Activated CD8-positive, alpha-beta memory T cell treated with anti-CD3 and anti-CD28 coated beads for 24 hours (primary cell): ENCODE measurements around the gene TRPM8.

Experiments used
- DNase-seq: peaks from one replicate; pipeline ENCODE4 v3.0.0-alpha.2; 2020

Gene TRPM8

DNA sequence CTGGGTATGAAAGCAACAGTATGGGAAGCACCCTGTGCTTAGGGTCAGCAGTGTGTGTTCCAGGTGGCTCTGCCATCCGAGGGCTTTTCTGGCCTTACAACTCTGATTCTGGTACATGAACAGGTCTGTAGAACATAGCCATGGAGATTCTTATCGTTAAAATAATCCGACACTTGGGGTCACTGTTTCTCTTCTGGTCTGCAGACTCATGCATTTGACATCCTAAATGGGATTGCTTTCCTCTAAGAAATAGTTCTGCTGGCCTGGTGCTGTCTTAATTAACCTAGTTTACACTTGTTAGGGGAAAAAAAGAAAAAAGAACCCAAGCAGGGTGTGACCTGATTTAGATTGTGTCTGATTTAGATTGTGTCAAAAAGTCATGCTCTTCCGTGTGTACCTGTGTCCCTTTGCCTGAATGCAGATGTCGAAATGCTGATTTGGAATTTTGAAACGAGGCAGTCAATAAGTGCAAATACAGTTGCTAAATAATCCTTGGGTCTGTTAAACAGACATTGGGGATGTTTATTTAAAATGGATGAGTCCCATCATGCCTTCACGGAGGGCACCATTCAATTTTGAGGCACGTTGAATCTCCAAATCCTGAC lies 59.6 kb downstream of the TRPM8 start:
- DNase-seq, result no peak

DNA sequence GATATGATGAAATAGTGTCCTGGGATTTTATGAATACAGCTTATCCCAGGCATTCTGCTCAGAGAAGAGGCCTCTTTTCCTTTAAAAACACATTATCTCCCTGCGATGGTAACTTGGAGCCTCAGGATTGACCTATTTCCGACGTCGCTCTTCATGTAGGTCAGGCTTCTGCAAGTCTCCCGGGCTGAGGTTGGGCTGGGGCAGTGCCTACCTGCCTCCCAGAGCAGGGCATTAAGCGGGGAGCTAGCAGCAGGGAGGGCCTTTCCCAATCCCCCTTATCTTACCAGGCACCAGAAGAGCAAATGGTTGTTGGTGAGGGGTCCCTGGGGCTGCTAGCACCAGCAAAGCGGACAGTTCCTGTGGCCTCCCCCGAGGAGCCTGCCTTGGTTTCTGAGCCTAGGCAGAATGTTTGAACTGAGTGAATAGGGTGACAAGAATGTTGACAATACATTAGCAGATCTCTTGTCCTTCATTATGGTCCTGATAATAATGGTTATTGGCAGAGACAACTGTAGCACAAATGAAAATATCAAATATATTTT lies 60.2 kb downstream of the TRPM8 start:
- DNase-seq, result no peak

DNA sequence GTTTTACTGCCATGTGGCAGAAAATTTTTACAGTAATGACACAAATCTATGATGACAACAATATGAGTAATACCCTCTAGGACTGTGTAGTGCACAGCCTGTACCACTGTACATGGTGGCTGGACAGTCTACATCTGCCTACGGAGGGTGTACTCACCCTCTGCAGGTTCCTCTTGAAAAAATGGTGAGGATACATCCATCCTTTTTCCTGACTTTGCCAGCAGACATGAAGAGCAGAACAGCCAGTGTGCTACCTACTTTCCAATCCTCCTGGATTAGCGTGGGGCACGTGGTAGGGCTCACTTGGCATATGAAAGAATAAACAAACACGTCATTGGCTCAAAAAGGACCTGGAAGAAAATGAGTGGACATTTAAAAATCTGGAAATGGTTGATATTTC lies 62.6 kb downstream of the TRPM8 start:
- no peak for DNase-seq

DNA sequence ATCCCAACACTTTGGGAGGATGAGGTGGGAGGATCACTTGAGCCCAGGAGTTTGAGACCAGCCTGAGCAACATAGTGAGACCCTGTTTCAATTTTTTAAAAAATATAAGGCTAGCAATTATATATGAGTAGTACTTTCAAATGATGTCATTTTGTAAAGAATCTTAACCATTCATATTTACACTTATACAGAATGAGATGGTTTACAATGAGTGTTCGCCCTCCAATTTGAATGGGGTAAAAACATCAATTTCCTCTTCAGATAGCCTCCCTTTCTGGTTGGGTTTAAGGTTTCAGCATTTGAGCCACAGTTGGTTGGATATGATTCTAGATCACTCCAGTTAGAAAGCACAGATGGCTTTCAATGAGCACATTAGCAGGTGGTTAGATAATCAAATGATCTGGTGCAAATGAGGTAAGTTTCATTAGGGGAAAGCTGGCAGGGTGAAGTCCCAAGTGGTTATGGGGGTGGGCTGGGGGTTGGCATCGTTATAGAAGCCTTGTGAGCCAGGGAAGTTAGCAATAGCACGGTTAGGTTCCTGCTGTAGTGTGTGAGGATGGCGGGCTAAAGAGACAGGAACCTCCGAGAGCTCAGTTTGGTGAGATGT lies 63.9 kb downstream of the TRPM8 start:
- no peak for DNase-seq

DNA sequence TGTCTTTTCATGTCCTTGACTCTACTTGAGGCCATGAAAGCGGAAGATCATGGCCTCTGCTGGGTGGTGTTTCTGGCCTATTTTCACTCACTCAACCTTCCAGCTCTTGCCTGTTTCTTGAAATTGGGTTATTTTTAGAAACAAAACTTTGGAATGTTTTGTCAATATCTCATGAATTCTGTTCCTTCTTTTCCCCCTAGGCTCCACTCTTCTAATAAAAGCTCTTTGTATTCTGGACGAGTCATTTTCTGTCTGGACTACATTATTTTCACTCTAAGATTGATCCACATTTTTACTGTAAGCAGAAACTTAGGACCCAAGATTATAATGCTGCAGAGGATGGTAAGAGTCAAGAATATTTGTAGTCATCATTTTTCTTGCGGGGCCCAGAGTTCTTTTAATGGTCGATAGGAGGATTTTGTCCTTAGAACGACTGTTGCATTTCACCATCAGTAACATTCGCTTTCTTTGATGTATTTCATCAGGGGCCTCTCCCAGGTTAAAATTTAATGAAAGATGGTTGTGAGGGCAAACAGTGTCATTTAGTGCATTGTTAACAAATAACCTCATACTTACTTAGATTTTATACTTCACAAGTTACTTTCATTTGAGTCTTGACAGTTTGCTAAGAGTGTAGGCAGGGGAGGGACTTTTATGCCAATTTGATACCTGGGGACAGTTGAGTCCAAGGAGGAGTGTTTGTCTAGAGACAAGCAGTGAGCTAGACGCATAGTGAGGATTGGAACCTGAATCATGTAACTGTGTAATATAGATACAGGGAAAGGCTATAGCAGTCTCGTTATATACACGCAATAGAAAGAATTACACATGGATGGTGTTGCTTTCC lies 64.6 kb downstream of the TRPM8 start:
- DNase-seq, result no peak

DNA sequence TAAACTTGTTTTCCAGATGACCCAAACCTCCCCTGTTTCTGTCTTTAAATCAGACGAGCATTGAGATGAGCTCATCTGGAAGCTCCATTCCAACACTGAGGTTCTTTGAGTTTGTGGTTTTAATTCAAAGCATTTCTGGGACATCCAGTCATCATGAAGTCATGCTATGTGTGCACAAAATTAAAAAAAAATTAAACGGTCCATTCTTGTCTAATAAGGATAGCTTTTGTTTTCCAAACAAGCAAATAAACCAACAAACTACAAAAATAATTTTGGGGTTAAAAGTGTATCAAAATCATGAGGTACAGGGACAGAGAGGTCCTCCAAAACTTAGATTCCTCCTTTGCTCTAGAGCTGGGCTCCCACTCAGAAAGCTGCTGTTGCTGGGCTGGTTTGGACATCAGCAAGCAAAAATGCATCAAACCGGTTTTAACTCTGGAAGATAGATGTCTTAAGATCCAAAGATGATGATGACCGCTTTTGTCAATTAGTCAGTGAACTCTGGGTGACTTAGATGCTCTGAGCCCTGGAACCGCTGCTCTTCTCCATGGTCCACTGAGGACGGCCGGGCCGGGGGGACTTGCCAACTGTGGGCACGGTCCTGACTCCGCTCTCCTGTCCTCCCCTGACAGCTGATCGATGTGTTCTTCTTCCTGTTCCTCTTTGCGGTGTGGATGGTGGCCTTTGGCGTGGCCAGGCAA lies 65.4 kb downstream of the TRPM8 start:
- no peak for DNase-seq

DNA sequence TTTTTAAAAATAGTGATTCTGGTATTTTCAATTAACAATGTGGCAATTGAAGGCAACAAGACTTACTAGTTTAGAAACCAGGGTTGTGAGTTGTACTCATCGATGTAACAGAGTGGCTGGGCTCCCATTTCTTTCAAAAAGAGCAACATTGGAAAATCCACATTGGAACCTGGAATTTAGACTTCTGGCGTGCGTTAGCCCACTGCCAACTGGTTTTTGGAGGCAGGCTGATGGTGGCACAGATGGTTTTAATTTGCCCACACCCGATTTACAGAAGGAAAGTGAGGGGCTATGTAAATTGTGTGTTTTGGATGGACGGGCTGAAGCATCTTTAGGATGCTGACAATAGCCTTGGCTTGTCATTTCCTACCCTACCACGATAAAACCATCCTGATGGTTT lies 66.3 kb downstream of the TRPM8 start:
- DNase-seq, result peak; percentile 28

DNA sequence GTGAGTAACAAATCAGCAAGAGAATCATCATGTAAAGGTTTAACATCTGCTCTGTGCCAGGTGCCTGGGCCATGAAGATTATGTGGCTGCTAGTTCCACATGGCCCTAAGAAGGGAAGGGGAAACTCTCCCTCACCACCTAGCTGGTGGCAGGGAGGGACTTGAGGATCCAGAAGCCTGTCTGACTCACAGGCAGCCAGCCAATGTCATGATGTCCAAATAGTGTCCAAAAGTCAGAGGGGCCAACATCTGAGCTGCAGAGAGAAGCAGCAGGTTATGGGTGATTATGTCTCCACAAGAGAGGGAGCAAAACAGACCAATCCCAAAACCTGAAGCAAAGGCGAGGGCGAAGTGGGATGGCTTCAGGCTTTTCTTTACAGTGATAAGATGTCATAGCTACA lies 71.4 kb downstream of the TRPM8 start:
- DNase-seq, result no peak

DNA sequence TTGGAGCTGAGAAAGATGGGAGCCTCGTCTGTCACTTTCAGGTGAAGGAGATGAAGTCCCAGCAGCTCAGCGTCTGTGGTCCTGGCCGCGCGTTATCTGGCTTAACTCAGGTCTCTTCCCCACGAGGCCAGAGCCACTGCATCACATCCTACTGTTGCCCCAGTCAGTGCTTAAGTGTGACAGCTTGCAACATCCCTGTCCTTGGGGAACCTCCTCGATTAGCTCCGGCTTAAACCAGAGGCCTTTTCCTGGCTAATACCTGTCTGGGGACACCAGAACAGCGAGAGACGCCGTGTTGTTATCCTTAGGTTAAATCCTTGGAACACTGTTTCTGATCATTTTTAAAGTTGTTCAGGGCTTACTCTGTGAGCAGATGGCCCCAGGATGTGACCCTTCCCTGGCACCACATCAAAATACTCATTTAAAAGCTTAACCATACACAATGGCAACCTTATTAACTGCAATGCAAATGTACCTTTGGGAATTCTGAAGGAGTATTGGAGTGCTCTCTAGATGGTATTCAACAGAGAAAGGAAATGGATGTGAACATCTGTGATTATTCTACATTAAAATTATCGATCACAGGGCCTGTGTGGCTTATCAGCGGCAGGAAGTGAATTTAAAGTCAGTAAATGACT lies 72.2 kb downstream of the TRPM8 start:
- DNase-seq, result no peak

DNA sequence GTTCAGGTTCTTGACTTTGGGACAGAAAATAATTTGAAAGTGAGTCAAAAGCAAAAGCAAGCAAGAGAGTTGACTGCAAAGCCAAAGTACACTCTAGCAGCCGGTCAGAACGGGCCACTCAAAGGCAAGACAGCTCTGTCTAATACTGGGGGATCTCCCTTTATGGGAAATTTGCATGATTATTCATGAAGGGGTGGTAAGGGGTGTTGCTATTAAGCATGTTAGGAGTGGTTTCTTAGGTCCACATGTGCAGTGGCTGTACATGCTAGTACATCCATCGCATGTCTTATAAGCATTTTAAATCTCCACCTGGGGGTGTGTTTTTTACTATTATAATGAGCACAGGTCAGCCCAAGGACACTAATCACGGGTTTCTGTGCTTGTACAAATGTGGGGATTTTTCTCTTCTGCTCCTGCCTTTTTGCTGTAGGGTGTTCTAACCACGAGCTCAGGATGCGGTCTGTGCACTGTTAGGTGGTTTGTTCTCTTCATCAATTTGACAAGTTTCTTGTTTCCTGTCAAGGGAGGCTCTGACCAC lies 73.2 kb downstream of the TRPM8 start:
- DNase-seq, result peak; percentile 72

DNA sequence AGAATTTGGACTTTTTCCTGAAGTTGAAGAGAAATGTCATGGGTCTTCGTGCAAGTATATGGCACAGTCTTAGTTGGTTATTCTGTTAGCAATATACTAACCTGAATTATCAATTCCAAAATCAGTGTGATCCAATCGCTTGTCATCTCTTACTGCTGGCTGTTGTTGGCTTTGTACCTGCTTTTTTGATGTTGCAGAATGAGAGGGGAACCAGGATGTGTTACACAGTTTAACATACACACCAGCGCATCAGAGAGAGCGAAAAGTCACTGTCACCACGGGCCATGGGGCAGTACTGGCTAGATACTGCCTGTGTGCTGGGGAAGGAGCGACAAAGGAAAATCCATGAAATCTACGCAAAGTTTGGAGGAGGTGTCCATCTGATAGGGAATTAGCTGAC lies 74.0 kb downstream of the TRPM8 start:
- no peak for DNase-seq

DNA sequence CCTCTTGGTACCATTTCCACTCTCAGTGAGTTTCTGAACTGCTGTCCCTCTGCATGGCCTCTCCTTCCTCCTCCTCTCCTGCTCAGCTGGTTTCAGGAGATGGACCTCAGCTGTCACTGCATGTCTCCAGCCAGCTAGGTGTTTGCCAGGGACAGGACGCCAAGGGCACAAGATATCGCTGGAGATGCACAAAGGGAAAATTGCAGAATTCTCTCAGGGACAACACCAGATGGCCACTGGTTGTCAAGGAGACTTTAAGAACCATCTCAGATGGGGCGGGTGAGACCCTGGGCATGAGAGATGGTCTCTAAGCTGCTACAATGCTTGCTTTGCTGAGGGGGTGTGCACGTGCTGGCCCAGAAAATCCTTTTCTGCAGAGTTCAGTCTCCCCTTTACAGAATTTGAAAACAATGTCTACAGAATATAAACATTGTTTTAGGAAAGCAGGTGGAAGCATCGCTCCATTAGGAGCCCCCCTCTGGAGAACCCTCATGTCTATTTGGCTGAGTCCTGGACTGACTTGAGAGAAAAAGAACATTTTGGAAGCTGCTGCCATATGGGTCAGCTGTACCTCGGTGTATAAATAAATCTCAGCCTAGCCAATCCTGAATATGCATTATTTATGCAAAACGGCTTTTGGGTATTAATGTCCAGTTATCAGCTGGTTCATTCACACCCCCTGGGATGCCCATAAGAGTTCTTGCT lies 75.5 kb downstream of the TRPM8 start:
- no peak for DNase-seq

DNA sequence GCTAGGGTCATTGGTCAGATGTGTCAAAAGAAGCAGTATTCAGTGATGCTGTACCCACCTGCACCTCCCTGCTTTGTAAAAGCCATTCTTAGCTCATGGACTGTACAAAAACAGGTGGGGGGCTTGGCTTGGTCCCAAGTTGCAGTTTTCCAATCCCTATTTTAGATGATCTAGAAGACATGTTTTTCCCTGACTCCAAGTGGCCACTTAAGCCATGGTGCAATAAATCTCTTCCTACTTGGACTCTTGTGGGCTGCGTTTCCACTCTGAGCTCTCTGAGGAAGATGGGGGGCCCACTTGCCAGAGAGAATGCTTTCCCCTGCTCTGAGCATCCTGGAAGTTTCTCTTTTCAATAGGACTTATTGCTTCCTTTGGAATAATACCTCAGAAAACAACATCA lies 76.3 kb downstream of the TRPM8 start:
- no peak for DNase-seq

DNA sequence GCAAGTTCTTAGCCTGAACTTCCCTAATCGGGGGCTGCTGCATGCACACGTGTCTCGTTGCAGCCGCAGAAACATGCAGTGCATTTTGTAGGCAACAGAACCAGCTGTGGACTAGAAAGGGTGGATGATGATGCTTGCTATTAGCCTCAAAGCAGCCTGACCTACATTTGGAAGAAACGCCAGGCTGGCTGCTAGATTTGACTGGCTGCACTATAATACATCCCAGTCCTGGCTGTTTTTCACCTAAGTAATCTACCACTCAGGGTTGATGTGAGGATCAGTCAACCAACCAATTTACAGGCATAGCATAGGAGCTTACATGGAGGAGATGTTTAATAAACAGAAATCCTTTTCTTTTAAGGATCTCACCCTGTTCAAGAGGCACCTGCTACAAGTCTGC lies 77.0 kb downstream of the TRPM8 start:
- DNase-seq, result no peak

DNA sequence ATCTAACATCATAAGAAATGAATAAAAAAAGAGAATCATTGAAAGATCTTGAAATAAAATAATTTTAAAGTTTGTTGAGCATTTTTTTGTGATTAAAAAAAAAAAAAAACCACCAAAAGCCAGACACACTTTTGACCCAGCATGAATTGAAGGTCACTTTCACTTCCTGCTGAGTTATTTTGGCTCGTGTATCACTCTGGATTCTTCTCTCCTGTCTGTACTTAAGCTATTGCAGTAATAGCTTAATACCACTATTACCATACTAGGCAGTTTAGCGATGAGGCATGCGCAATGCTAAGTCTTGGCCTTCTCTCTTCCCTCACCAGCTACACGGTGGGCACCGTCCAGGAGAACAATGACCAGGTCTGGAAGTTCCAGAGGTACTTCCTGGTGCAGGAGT lies 78.8 kb downstream of the TRPM8 start:
- DNase-seq, result no peak

DNA sequence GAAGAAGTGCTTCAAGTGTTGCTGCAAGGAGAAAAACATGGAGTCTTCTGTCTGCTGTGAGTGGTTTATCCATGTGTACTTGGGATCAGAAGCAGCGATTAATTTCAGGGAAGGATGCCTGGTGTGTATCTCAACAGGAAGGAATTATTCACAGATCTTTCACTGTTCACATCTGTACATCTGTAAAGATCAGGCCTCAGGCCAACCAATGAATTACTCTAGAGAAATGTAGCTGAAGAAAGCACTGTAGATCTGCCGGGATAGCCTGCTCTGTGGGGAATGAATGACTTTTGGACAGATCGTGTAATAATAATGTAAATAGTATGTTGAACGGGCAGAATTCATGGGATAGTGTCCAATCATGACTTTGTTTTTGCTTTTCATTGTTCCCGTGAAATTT lies 79.3 kb downstream of the TRPM8 start:
- no peak for DNase-seq

DNA sequence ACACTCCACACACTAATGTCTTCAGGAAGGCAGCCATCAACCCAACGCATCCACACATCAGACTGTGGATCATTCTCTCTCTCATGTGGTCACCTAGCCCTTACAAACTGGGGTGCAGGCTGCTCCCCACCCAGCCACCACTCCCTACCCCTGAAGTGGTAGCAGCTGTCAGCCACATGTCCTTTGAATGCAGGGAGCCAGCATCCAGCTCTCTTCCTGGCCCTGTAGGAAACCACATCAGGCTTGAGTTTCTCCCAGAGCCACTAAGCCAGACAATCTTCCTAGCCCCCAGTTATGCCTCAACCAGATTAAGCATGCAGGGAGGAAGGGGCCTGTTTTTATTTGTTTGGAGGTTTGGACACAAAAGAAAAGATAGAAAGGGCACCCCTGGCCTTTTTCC lies 80.5 kb downstream of the TRPM8 start:
- no peak for DNase-seq

DNA sequence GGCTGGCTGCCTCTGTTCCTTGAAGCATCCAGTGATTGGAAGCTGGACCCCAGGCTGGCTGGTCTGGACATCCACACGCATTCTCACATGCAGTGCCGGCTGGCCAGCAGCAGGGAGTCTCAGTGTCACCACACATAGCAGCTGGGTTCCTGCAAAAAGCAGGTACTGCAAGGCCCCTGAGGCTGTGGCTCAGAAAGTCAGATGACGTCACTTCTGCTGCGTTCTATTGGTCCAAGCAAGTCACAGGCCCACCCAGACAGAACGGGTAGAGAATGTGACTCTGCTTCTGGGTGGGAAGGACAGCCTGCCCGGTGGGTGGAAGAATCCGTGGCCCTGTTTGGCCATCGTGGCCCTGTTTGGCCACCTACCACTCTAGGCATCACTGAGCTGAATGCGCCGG lies 82.0 kb downstream of the TRPM8 start:
- DNase-seq, result no peak

DNA sequence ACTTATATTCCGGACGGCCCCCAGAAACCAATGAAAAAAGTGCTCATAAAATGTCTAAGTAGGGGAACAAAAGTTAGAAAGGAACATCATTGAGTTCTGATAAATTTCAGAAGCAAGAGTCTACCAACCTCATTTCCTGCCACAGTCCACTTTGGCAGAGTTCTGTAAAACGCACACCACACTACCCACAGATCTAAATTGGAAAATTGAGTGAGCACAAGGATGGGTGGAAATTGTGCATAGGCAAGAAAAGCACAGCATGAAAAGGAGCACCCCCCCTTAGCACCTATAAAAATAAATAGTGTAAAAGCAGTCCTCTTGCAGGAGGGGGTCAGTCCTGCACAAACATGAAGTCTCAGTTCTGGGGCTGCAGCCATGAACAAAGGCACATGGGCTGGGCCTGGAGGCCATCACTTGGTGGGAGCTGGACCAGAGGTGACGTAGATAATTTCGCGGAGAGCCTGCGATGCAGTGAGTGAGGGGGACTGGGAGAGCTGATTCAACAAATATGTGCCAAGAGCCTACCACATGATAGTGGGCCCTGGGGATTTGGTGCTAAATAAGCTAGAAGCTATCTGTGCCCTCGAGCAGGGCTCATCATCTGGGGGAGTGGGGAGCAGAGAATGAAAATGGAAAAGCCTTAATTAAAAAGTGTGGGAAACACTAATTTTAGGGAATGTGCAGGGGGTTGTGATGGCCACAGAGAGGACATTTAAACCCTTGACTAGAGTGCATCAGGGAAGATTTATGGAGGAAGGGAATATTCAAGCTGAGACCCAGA lies 84.4 kb downstream of the TRPM8 start:
- DNase-seq, result peak; percentile 64

DNA sequence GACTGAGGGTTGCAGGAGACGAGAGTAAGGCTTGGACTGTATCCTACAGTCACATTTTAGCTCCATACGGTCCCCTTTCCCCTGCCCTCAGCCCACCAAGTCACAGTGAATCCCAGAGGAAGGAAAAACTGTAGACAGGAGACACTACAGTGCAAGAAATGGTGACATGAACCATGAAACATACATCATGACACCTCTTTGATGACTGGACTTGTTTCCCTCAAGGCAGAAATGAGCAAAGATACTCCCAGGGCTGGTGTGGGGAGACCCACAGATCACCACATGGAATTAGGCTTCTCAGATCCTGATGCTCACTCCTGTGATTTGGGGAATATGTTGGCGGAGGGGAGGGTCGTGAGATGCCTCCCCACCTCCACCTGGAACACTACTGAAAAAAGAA lies 85.1 kb downstream of the TRPM8 start:
- no peak for DNase-seq

DNA sequence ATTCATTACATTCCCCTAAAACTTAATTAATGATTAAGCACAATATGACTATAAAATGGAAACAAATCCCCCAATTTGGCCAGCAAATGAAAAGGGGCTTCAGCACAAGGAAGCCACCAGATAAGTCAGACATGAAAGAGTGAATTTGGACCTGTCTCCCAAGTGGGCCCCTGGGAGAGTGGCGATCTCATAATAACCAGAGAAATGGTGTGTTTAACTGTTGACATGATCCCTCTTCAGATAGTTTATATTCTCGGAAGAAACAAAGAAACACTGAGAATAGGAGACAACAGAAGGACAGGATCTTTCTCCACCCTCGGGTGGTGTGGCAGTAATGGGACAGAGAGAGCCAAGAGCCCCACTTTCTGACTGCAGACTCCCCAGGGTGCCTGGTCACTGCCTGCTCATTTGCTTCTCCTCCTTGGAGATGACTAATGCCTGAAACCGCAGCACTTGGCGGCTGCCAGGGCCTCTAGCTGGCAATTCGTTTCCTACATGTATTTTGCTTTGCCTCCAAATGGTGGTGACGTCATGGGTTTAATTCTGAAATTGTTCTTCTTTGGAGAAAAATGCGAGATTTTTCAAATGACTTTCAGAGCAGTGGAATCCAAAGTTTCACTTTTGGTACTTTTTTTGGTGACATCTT lies 86.9 kb downstream of the TRPM8 start:
- DNase-seq, result no peak
